Measurements from ENCODE around the gene SMARCE1.

SMARCE1 gene

GRCh38 chr17:40613467-40614154, 34.0 kb downstream of the SMARCE1 start:
- DNase-seq, result no peak
- intact Hi-C loops (cut with DNase I), result no loop called here

DNA sequence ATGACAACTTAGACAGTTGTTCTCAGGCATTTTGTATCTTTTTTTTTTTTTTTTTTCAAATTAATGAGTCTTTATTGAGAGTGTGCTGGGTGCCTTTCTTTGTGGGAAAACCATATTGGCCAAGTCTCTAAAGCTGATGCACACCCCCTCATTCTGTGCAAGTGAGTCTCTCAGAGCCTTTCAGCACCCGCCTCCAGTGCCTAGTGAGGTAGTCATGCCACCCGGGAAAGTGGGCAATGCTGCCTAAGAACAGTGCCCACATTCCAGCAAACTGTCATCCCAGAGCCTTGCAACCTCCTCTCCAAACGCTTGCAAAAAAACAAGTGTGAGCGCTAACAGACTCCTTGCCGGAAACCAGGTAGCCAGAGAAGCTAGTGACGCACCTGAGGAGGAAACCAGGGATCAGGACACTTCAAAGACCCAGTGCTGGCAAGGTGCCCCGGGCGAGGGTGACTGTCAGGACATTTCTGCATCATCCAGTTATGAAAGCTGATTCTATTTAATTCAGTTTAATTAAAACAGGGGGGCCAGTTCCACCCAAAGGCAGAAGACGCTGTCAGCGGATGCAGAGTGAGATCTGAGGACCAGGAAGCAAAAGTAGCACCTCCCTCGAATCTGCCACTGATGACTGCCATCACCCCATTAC, 34.9 kb downstream of the SMARCE1 start:
- intact Hi-C loops (cut with DNase I), result no loop called here
- DNase-seq, result peak in 8 of 10 donors; percentile 51 to 95 (median 68)

DNA sequence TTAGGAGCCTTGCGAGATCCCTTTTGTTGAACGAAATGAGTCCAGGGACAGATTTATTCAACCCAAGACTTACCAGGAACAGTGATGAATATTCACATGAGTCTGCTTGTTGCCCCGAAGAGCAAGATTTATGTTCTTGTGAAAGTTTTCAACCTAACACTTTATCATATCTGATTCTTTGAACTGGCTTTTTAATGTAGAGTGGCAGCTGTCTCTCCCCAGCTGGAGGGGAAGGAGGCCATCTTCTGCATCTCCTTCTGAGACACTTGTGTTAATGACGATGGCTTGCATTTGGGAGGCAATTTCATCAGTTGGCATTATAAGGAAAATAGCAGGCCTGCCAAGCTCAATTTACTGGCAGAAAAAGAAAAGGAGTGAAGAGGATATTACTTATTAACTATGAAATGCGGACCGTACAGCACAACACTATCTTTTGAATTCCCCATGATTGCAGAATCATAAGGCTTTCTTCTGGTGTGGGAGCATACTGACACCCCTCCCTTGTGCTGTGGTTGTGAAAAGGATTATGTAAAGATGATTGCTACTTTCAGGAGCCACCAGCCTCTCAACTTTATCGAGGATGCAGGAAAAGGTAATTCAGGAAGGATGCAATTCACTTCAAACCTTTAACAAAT, 35.7 kb downstream of the SMARCE1 start:
- intact Hi-C loops (cut with DNase I), result no loop called here
- no peak for DNase-seq

- DNase-seq, result no peak
- intact Hi-C loops (cut with DNase I), result no loop called here
Observed at GRCh38 chr17:40610359-40610758, 37.3 kb downstream of the SMARCE1 start.

GRCh38 chr17:40608061-40608581, 39.5 kb downstream of the SMARCE1 start:
- DNase-seq, result no peak

DNA sequence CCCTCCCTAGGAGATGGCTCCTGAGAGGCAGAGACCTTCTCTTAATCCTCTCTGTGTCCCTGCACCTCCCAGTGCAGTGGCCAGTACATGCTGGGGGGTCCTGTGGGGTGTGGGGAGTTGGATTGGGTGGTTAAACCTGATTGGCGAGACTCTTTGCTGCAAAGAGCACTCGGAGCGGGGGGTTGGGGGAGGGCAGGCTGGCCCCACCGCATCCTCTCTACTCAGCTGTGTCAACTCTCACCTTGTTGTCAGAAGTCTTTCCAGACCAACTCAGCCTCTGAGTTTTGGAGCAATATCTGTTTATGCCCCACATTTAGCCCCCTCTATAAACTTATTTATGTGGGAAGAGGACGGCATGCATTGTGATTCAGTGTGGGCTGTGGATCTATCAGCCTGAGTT, 40.0 kb downstream of the SMARCE1 start:
- DNase-seq, result no peak
- intact Hi-C loops (cut with DNase I), result no loop called here

More at GRCh38 chr17:40608061-40608581, 39.5 kb downstream of the SMARCE1 start:
- intact Hi-C loops (cut with DNase I), result no loop called here

DNA sequence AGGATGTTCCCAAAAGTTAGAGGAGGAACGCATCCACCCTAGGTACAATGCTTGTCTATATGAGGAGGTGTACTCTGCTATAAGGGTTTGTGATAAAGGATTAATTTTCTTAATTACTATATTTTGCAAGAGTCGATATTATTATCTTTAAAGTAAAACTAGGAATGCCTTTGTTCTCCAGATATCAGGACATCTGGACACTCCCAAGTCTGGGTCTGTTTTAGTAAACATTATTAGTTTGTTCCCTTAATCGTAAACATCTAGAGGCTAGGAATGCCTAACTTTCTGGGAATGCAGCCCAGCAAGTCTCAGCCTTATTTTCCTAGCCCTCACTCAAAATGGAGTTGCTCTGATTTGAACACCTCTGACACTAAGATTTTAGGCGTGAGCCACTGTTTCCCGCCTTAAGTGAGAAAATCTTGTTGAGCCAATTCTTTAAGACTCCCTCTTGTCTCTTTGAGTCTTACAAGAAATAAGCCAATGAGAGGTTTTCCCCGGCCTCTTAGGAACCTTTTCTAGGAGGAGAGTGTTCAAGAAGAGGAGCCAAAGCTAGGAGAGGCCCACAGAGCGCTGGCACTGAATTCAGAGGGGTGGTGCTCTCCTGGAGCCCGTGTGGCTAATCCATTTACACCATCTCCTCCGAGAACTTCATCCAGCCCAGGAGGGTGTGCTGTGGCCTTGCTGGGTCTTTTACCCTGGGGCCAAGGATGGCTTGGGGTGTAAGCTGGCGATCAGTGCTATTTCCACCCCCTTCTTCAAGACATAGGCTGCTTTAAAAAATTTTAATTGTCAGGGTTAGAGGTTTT, 40.9 kb downstream of the SMARCE1 start:
- DNase-seq, result no peak
- intact Hi-C loops (cut with DNase I), result no loop called here

DNA sequence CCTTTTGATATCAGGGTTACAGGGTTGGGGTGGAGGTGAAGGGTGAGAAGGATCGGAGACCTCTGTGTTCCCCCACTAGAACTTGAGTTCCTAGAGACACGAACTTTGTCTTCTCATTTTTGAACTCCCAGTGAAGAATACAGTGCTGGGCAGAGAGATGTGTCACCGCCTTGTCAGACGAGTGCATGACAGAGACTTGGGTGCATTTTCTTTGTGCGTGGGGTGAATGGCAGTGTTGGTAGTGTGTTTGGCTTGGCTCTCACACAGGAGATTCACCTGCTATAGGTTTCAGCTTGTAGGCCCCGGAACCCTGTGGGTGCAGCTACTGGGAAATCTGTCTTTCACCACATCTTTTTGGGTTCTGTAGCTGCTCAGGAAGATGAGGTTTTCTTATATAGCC, 42.3 kb downstream of the SMARCE1 start:
- intact Hi-C loops (cut with DNase I), result no loop called here
- DNase-seq, result no peak

DNA sequence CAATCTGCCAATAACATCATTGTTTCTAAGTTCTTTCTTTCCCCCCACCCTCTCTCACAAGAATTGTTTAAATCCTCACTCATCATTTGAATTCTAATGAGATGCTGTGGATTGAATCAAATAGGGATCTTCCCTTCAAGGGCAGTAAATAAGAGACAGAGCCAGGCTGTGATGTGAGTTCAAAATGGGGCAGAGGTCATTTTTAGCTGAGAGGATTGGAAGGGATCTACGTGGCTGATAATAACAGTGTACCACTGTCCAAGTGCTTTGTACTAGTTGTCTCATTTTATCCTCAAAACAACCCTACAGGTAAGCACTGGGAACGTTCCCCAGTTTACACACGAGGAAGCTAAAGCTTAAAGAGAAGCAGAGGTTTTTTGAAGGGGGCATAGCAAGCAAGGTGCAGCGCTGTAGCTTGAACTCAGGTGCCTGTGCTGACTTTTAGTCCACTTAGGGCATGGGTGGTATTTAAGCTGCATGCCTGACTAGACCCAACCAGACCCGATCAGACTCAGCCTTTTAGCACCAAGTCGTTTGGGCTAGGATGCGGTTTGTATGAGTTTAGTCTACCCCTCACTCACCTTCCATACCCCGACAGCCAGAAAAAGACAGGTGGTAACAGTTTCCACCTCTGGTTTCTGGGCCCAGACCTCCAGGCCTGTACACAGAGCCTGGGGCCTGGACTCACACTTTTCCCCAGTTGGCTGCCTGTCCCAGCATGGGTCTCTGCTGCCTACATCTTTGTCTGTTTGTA, 43.1 kb downstream of the SMARCE1 start:
- intact Hi-C loops (cut with DNase I), result no loop called here
- DNase-seq, result no peak

DNA sequence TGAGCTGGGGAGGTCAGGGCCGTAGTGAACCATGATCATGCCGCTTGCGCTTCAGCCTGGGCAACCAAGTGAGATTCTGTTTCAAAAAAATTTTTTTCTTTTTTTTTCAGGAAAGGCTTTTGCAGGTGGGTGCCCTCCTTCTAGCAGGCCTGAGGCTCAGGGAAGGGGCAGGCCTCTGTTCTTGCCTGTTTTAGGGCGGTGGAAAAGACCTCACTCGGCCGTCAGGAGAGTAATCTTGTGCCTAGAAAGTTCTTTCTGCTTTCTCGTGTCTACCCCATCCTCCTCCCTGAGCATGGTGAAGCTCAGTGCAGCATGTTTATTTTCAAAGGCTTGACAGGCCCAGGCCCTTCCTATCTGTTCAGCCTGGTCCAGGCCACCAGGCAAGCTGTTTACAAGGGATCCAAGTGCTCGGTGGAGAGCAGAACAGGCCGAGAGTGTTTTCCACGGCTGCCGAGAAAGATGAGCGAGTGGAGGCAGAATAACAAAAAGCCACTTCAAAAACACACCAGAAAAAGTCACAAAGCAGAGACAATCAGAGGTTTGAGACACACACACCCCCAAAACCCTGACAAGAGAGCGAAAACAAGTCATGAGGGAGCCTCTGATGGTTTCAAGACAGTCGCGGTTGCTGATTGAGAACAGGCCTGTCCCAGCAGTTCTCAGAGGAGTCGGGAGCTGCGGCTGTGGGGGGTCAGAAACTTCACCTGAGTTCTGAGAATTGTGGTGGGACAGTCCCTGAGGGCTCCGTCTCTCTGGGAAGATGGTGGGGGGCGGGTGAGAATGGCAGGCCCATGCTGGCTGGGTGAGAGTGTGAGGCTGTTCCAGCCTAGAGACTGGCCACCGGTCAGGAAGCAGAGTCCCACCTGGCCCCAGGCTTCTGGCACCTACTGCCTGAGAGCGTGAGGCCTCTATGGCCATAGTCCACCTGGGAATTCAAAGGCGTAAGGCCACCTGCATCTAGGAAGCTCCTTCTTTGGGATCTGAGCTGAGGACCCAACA, 44.9 kb downstream of the SMARCE1 start:
- intact Hi-C loops (cut with DNase I), result no loop called here
- DNase-seq, result no peak

DNA sequence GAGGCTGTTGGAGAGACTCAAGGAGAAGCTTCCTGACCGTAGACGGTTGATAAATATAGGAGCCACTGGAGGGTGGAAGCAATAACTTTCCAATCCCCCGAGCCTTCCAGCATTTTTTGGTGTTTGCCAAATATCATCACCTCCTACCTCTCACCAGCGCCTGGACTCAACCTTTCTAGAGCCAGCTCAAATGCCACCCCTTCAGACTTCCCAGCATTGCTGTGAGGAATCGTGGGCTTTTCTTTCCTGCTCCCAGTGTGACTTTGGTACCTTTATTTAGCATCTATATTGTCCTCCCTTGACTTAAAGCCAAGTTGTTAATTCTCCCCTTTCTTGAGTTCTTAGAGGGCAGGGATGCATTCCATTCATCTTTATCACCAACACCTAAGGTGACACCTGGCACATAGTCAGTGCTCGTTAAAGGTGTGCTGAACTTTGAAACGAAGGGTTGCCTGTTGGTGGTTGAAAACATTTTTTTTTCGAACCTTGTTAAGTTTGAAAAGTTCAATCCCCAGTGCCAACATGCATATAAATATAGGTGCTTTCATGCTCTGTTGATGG, 47.1 kb downstream of the SMARCE1 start:
- DNase-seq, result no peak

GRCh38 chr17:40599468-40599763, 48.2 kb downstream of the SMARCE1 start:
- no peak for DNase-seq
- intact Hi-C loops (cut with DNase I), result no loop called here

More for the DNA sequence above, 47.1 kb downstream of the SMARCE1 start:
- intact Hi-C loops (cut with DNase I), result no loop called here

GRCh38 chr17:40598619-40599467, 48.8 kb downstream of the SMARCE1 start:
- DNase-seq, result no peak
- intact Hi-C loops (cut with DNase I), result no loop called here

DNA sequence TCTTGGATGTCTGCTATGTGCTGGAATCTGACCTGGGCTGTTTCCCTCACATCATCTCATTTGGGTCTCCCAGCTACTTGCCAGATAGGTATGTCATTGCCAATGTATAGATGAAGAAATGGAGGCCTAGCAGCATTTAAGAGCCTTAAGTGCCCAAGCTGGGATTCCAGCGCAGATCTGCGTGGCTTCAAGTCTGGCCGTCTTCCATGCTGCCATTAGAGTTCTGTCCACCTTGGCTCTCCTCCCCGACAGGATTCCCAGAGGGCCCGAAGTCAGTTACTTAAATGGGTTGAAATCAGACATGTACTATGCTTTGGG, 49.4 kb downstream of the SMARCE1 start:
- DNase-seq, result no peak
- intact Hi-C loops (cut with DNase I), result no loop called here

GRCh38 chr17:40597556-40598300, 49.9 kb downstream of the SMARCE1 start:
- intact Hi-C loops (cut with DNase I), result no loop called here
- no peak for DNase-seq

- intact Hi-C loops (cut with DNase I), result no loop called here
- DNase-seq, result no peak
Observed at GRCh38 chr17:40597156-40597555, 50.5 kb downstream of the SMARCE1 start.

- no peak for DNase-seq
- intact Hi-C loops (cut with DNase I), result no loop called here
Observed at GRCh38 chr17:40596261-40596919, 51.2 kb downstream of the SMARCE1 start.

Measured in posterior cingulate gyrus (tissue), 11 donors.